ENCODE data around the gene BCLAF1.
A peak's percentile ranks its signal among the peaks of the same experiment; 100 is the strongest.
"Not testable (repeated sequence)": the region's sequence is repeated elsewhere in the genome, so short reads cannot be mapped to it uniquely, and the experiment has no call there.

The BCLAF1 gene

GRCh38 chr6:136317021-136317694 is 27.5 kb upstream of the BCLAF1 start:
- peak; percentile 86 for TF ChIP-seq CTCF (IDR thresholded peaks at IDR 0.05; ENCODE audit: low read depth, low read length, missing control alignments)
- no peak overlapping the region for H3K4me3 ChIP-seq (ENCODE audit: low read depth, low read length)
- peak; percentile 68 for DNase-seq (ENCODE audit: low read depth)
- in situ Hi-C loops (cut with HindIII; ENCODE audit: low sequenced_read_pairs), result no loop called here

GRCh38 chr6:136315594-136315993 is 25.9 kb upstream of the BCLAF1 start:
- in situ Hi-C loops (cut with HindIII; ENCODE audit: low sequenced_read_pairs), result no loop called here
- TF ChIP-seq CTCF (IDR thresholded peaks at IDR 0.05; ENCODE audit: low read depth, low read length, missing control alignments), result no peak
- no peak for DNase-seq (ENCODE audit: low read depth)
- no peak overlapping the region for H3K4me3 ChIP-seq (ENCODE audit: low read depth, low read length)

- in situ Hi-C loops (cut with HindIII; ENCODE audit: low sequenced_read_pairs), result no loop called here
- H3K4me3 ChIP-seq (ENCODE audit: low read depth, low read length), result no peak overlapping the region
- no peak for DNase-seq (ENCODE audit: low read depth)
- TF ChIP-seq CTCF (IDR thresholded peaks at IDR 0.05; ENCODE audit: low read depth, low read length, missing control alignments), result no peak
Measured at GRCh38 chr6:136312975-136313374, 23.3 kb upstream of the BCLAF1 start.

GRCh38 chr6:136309729-136310311 is 20.2 kb upstream of the BCLAF1 start:
- no peak for DNase-seq (ENCODE audit: low read depth)
- no peak overlapping the region for H3K4me3 ChIP-seq (ENCODE audit: low read depth, low read length)
- in situ Hi-C loops (cut with HindIII; ENCODE audit: low sequenced_read_pairs), result no loop called here
- TF ChIP-seq CTCF (IDR thresholded peaks at IDR 0.05; ENCODE audit: low read depth, low read length, missing control alignments), result no peak

DNA sequence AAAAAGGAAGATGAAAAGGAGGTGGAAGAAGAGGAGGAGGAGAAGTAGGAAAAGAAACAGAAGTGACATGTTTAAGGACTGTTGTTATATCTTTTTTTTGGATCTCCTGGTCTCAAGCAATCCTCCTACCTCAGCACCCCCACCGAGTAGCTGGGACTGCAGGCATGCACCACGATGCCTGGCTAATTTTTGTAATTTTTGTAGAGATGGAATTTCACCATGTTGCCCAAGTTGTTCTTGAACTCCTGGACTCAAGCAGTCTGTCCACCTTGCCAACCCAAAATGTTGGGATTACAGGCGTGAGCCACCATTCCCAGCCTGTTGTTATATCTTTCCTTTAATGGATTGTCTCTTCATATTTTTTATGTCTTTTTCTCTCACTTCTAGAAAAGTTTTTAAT is 19.5 kb upstream of the BCLAF1 start:
- no peak for DNase-seq (ENCODE audit: low read depth)
- no peak overlapping the region for H3K4me3 ChIP-seq (ENCODE audit: low read depth, low read length)
- TF ChIP-seq CTCF (IDR thresholded peaks at IDR 0.05; ENCODE audit: low read depth, low read length, missing control alignments), result no peak
- in situ Hi-C loops (cut with HindIII; ENCODE audit: low sequenced_read_pairs), result no loop called here

DNA sequence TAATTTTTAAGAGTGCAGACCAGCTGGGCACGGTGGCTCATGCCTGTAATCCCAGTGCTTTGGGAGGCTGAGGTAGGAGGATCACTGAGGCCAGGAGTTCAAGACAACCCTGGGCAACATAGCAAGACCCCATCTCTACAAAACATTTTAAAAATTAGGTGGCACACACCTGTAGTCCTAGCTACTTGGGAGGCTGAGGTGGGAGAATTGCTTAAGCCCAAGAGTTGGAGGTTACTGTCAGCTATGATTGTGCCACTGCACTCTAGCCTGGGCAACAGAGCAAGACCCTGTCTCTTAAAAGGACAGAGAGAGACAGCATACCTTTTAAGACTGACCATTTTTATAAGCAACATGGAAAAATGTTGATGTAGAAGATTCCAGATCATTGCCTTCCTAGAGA is 18.8 kb upstream of the BCLAF1 start:
- in situ Hi-C loops (cut with HindIII; ENCODE audit: low sequenced_read_pairs); H3K4me3 ChIP-seq (ENCODE audit: low read depth, low read length); DNase-seq (ENCODE audit: low read depth): not testable (repeated sequence)

DNA sequence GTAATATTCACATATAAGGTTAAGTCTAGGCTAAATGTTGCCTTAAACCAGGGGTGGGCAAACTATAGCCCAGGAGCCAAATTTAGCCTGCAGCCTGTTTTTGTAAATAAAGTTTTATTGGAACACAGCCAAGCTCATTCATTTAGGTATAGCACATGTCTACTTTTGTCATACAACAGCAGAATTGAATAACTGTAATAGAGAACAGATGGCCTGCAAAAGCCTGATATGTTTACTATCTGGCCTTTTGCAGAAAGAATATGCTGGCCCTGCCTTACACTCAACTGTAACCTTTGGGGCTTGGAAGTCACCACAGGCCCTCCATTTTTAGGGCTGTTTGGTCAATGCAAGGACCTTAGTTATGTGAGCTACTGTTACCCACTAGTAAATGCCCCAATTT is 17.7 kb upstream of the BCLAF1 start:
- in situ Hi-C loops (cut with HindIII; ENCODE audit: low sequenced_read_pairs), result no loop called here
- H3K4me3 ChIP-seq (ENCODE audit: low read depth, low read length), result no peak overlapping the region
- no peak for TF ChIP-seq CTCF (IDR thresholded peaks at IDR 0.05; ENCODE audit: low read depth, low read length, missing control alignments)
- DNase-seq (ENCODE audit: low read depth), result no peak
